ENCODE measurements around the gene SH3GL3.

SH3GL3 gene

DNA sequence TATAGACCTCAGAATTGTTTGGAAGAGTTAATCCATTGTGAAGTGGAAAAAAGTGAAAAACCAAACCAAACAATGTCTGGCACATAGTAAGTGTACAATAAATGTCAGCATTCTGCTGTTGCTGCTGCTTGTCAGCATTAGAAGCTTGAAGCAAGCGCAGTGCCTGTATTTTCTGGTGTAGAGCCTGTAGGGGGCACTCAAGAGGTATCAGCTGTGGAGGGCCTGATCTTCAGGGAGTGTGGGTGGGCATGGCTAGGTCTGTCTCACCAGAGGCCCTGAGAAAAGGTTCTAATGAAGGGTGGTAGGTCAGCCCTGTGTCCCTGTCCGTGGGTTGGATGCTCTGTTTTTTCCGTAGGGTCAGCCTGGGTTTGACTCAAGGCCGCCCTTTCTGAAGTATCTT is 210.4 kb downstream of the SH3GL3 start:
- H3K4ac ChIP-seq (ENCODE audit: low read length) = no peak overlapping the region
- H2AFZ ChIP-seq (ENCODE audit: low read length) = no peak overlapping the region
- no peak overlapping the region for H3K9ac ChIP-seq (ENCODE audit: low read depth, low read length, poor library complexity)
- no peaks in the 10 kb centered on the region for H3K9me3 ChIP-seq (replicated peaks in 1 of 2; ENCODE audit: control insufficient read depth in 2 of 2, insufficient read depth in 1 of 2, low read depth in 1 of 2, low read length in 2 of 2)
- no peak overlapping the region for H3K4me2 ChIP-seq (ENCODE audit: insufficient read depth, low read length, poor library complexity, severe bottlenecking)
- no peak overlapping the region for H3K18ac ChIP-seq (ENCODE audit: low read length)
- no CpG with 5 or more reads among the region's 4 CpGs for WGBS, 2 donors (ENCODE audit: extremely low coverage in 2 of 2, insufficient read length in 2 of 2, insufficient replicate concordance in 1 of 2)
- no peak overlapping the region for H2BK15ac ChIP-seq (ENCODE audit: low read length)
- no peak overlapping the region for H2BK120ac ChIP-seq (ENCODE audit: low read depth, low read length)
- no peak overlapping the region for H2BK5ac ChIP-seq (ENCODE audit: low read length)
- no peak for DNase-seq (ENCODE audit: low spot score)
- H3K4me3 ChIP-seq (ENCODE audit: low read length in 2 of 2) = no peak overlapping the region
- no peaks in the 10 kb centered on the region for H3K36me3 ChIP-seq (replicated peaks in 1 of 2; ENCODE audit: control insufficient read depth in 2 of 2, insufficient read depth in 2 of 2, low read length in 2 of 2)
- H3K4me1 ChIP-seq (ENCODE audit: control insufficient read depth in 2 of 2, insufficient read depth in 1 of 2, low read depth in 1 of 2, low read length in 2 of 2) = no peaks in the 10 kb centered on the region
- H4K91ac ChIP-seq (ENCODE audit: low read depth, low read length, poor library complexity) = no peak overlapping the region
- H3K23ac ChIP-seq (ENCODE audit: low read depth, low read length, poor library complexity) = no peak overlapping the region
- no peak overlapping the region for H2AK5ac ChIP-seq (ENCODE audit: low read depth, low read length)
- H2BK12ac ChIP-seq (ENCODE audit: low read length) = no peak overlapping the region
- peaks cover 7 to 39% (median 27%) of the 10 kb centered on the region in 3 experiments for H3K27me3 ChIP-seq (ENCODE audit: control insufficient read depth in 3 of 3, insufficient read depth in 3 of 3, low read depth in 1 of 3, low read length in 3 of 3)
- no peak overlapping the region for H4K8ac ChIP-seq (ENCODE audit: low read depth, low read length)
- no peak overlapping the region for H3K27ac ChIP-seq (replicated peaks; ENCODE audit: low read length)
- no peaks in the 10 kb centered on the region for H3K79me1 ChIP-seq (ENCODE audit: low read depth, low read length)
- H3K14ac ChIP-seq (ENCODE audit: low read length) = no peak overlapping the region

- no peak overlapping the region for H3K4me2 ChIP-seq (ENCODE audit: insufficient read depth, low read length, poor library complexity, severe bottlenecking)
- H3K27ac ChIP-seq (replicated peaks; ENCODE audit: low read length) = no peak overlapping the region
- no peak overlapping the region for H2BK15ac ChIP-seq (ENCODE audit: low read length)
- no peak overlapping the region for H3K18ac ChIP-seq (ENCODE audit: low read length)
- H4K8ac ChIP-seq (ENCODE audit: low read depth, low read length) = no peak overlapping the region
- no peaks in the 10 kb centered on the region for H3K79me1 ChIP-seq (ENCODE audit: low read depth, low read length)
- H4K91ac ChIP-seq (ENCODE audit: low read depth, low read length, poor library complexity) = no peak overlapping the region
- H3K36me3 ChIP-seq (replicated peaks in 1 of 2; ENCODE audit: control insufficient read depth in 2 of 2, insufficient read depth in 2 of 2, low read length in 2 of 2) = no peaks in the 10 kb centered on the region
- peaks cover 7 to 29% (median 19%) of the 10 kb centered on the region in 3 experiments for H3K27me3 ChIP-seq (ENCODE audit: control insufficient read depth in 3 of 3, insufficient read depth in 3 of 3, low read depth in 1 of 3, low read length in 3 of 3)
- no peak overlapping the region for H3K14ac ChIP-seq (ENCODE audit: low read length)
- no peak overlapping the region for H3K4me3 ChIP-seq (ENCODE audit: low read length in 2 of 2)
- no peak overlapping the region for H2BK120ac ChIP-seq (ENCODE audit: low read depth, low read length)
- no peak overlapping the region for H3K4ac ChIP-seq (ENCODE audit: low read length)
- H2BK5ac ChIP-seq (ENCODE audit: low read length) = no peak overlapping the region
- no CpG with 5 or more reads among the region's 10 CpGs for WGBS, 2 donors (ENCODE audit: extremely low coverage in 2 of 2, insufficient read length in 2 of 2, insufficient replicate concordance in 1 of 2)
- no peaks in the 10 kb centered on the region for H3K4me1 ChIP-seq (ENCODE audit: control insufficient read depth in 2 of 2, insufficient read depth in 1 of 2, low read depth in 1 of 2, low read length in 2 of 2)
- no peak overlapping the region for H3K23ac ChIP-seq (ENCODE audit: low read depth, low read length, poor library complexity)
- H2AK5ac ChIP-seq (ENCODE audit: low read depth, low read length) = no peak overlapping the region
- no peak for DNase-seq (ENCODE audit: low spot score)
- H3K9ac ChIP-seq (ENCODE audit: low read depth, low read length, poor library complexity) = no peak overlapping the region
- no peaks in the 10 kb centered on the region for H3K9me3 ChIP-seq (replicated peaks in 1 of 2; ENCODE audit: control insufficient read depth in 2 of 2, insufficient read depth in 1 of 2, low read depth in 1 of 2, low read length in 2 of 2)
- no peak overlapping the region for H2BK12ac ChIP-seq (ENCODE audit: low read length)
- no peak overlapping the region for H2AFZ ChIP-seq (ENCODE audit: low read length)
Measured at GRCh38 chr15:83658430-83659416, 211.6 kb downstream of the SH3GL3 start.

DNA sequence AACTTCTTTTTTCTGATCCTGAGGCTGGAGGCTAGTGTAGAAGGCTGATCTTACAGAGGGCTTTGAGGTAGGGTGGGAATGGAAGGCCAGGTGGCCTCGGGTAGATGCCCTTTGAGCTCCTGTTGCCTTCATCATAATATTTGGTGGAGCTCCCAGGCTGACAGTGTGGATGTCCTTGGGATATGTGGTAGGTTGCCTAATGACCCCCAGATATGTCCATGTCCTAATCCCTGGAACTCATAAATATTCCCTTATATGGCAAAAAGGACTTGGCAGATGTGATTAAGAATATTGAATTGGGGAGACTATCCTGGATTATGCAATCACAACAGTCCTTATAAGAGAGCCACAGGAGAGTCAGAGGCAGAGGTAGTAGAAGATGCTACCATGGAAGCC is 212.3 kb downstream of the SH3GL3 start:
- no peak overlapping the region for H3K9ac ChIP-seq (ENCODE audit: low read depth, low read length, poor library complexity)
- DNase-seq (ENCODE audit: low spot score) = no peak
- no peak overlapping the region for H3K27ac ChIP-seq (replicated peaks; ENCODE audit: low read length)
- H4K91ac ChIP-seq (ENCODE audit: low read depth, low read length, poor library complexity) = no peak overlapping the region
- H3K4me1 ChIP-seq (ENCODE audit: control insufficient read depth in 2 of 2, insufficient read depth in 1 of 2, low read depth in 1 of 2, low read length in 2 of 2) = no peaks in the 10 kb centered on the region
- H3K14ac ChIP-seq (ENCODE audit: low read length) = no peak overlapping the region
- peaks cover 4 to 22% (median 15%) of the 10 kb centered on the region in 3 experiments for H3K27me3 ChIP-seq (ENCODE audit: control insufficient read depth in 3 of 3, insufficient read depth in 3 of 3, low read depth in 1 of 3, low read length in 3 of 3)
- H2BK5ac ChIP-seq (ENCODE audit: low read length) = no peak overlapping the region
- H3K23ac ChIP-seq (ENCODE audit: low read depth, low read length, poor library complexity) = no peak overlapping the region
- H3K4me3 ChIP-seq (ENCODE audit: low read length in 2 of 2) = no peak overlapping the region
- H3K79me1 ChIP-seq (ENCODE audit: low read depth, low read length) = no peaks in the 10 kb centered on the region
- H2BK12ac ChIP-seq (ENCODE audit: low read length) = no peak overlapping the region
- no peak overlapping the region for H2AK5ac ChIP-seq (ENCODE audit: low read depth, low read length)
- no peaks in the 10 kb centered on the region for H3K9me3 ChIP-seq (replicated peaks in 1 of 2; ENCODE audit: control insufficient read depth in 2 of 2, insufficient read depth in 1 of 2, low read depth in 1 of 2, low read length in 2 of 2)
- no peak overlapping the region for H3K4ac ChIP-seq (ENCODE audit: low read length)
- H3K4me2 ChIP-seq (ENCODE audit: insufficient read depth, low read length, poor library complexity, severe bottlenecking) = no peak overlapping the region
- no peak overlapping the region for H4K8ac ChIP-seq (ENCODE audit: low read depth, low read length)
- H2AFZ ChIP-seq (ENCODE audit: low read length) = no peak overlapping the region
- no peak overlapping the region for H2BK15ac ChIP-seq (ENCODE audit: low read length)
- no peak overlapping the region for H2BK120ac ChIP-seq (ENCODE audit: low read depth, low read length)
- WGBS, 2 donors (ENCODE audit: extremely low coverage in 2 of 2, insufficient read length in 2 of 2, insufficient replicate concordance in 1 of 2) = no CpG with 5 or more reads among the region's 1 CpG
- H3K36me3 ChIP-seq (replicated peaks in 1 of 2; ENCODE audit: control insufficient read depth in 2 of 2, insufficient read depth in 2 of 2, low read length in 2 of 2) = no peaks in the 10 kb centered on the region
- no peak overlapping the region for H3K18ac ChIP-seq (ENCODE audit: low read length)

- Histone ChIP-seq H3K27ac (replicated peaks; ENCODE audit: low read length) (no peak overlapping the region), H2AFZ (ENCODE audit: low read length) (no peak overlapping the region), H2BK5ac (ENCODE audit: low read length) (no peak overlapping the region), H3K27me3 (ENCODE audit: control insufficient read depth in 3 of 3, insufficient read depth in 3 of 3, low read depth in 1 of 3, low read length in 3 of 3) (no peaks in the 10 kb centered on the region), H2BK12ac (ENCODE audit: low read length) (no peak overlapping the region), H2BK15ac (ENCODE audit: low read length) (no peak overlapping the region), H3K9me3 (replicated peaks in 1 of 2; ENCODE audit: control insufficient read depth in 2 of 2, insufficient read depth in 1 of 2, low read depth in 1 of 2, low read length in 2 of 2) (no peaks in the 10 kb centered on the region), H3K18ac (ENCODE audit: low read length) (no peak overlapping the region), H3K36me3 (replicated peaks in 1 of 2; ENCODE audit: control insufficient read depth in 2 of 2, insufficient read depth in 2 of 2, low read length in 2 of 2) (no peaks in the 10 kb centered on the region), H3K14ac (ENCODE audit: low read length) (no peak overlapping the region), H3K9ac (ENCODE audit: low read depth, low read length, poor library complexity) (no peak overlapping the region), H3K4me2 (ENCODE audit: insufficient read depth, low read length, poor library complexity, severe bottlenecking) (no peak overlapping the region), H3K4ac (ENCODE audit: low read length) (no peak overlapping the region), H2BK120ac (ENCODE audit: low read depth, low read length) (no peak overlapping the region), H3K23ac (ENCODE audit: low read depth, low read length, poor library complexity) (no peak overlapping the region), H3K79me1 (ENCODE audit: low read depth, low read length) (no peaks in the 10 kb centered on the region), H4K8ac (ENCODE audit: low read depth, low read length) (no peak overlapping the region), H2AK5ac (ENCODE audit: low read depth, low read length) (no peak overlapping the region), H3K4me3 (ENCODE audit: low read length in 2 of 2) (no peak overlapping the region), H4K91ac (ENCODE audit: low read depth, low read length, poor library complexity) (no peak overlapping the region), H3K4me1 (ENCODE audit: control insufficient read depth in 2 of 2, insufficient read depth in 1 of 2, low read depth in 1 of 2, low read length in 2 of 2) (no peaks in the 10 kb centered on the region)
- DNase-seq (ENCODE audit: low spot score) = no peak
- WGBS, 2 donors (ENCODE audit: extremely low coverage in 2 of 2, insufficient read length in 2 of 2, insufficient replicate concordance in 1 of 2) = no CpG with 5 or more reads among the region's 3 CpGs
Measured at GRCh38 chr15:83665480-83665879, 218.3 kb downstream of the SH3GL3 start.

Data from neuronal stem cell (in vitro differentiated cells).